GM12864 (cell line): Measurements from ENCODE around the gene RLBP1.

ENCODE experiments used
- DNase-seq: peaks from one replicate; pipeline ENCODE4 v3.0.0-alpha.2; 2011; ENCODE audit warnings: low read depth
- H3K4me3 ChIP-seq: 2 replicates; pipeline ENCODE4 v1.5.1; 2011; ENCODE audit warnings: mild to moderate bottlenecking, low read depth, low read length, control low read depth
- TF ChIP-seq, protein P1 (sequence below): IDR thresholded peaks from 2 replicates; pipeline ENCODE4 v1.5.1; 2011; ENCODE audit warnings: low read depth, mild to moderate bottlenecking, moderate library complexity, low read length, control low read depth, inconsistent platforms; ENCODE audit errors: missing control alignments

The RLBP1 gene

DNA sequence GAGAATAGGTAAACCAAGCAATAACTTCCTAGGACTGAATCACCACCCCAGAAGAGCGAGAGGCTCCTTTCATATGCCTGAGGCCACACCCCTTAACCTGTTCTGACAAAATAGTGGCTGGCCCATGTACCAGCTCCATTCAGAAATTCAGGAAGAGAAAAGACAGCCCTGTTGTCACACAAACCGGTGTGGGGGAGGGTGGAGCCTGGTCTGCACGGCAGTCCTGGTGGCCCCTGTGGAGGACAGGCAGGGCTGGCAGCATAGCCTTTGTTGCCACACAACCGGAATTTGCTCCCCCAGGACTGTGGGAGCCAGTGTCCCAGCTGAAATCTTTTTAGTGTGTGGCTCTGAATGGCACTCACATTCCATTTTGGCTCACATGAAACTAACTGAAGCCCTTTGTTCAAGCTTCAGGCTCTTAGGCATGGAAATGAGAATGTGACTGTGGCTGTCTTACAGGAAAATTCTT lies 23.8 kb downstream of the RLBP1 start:
- TF ChIP-seq, protein P1, sequence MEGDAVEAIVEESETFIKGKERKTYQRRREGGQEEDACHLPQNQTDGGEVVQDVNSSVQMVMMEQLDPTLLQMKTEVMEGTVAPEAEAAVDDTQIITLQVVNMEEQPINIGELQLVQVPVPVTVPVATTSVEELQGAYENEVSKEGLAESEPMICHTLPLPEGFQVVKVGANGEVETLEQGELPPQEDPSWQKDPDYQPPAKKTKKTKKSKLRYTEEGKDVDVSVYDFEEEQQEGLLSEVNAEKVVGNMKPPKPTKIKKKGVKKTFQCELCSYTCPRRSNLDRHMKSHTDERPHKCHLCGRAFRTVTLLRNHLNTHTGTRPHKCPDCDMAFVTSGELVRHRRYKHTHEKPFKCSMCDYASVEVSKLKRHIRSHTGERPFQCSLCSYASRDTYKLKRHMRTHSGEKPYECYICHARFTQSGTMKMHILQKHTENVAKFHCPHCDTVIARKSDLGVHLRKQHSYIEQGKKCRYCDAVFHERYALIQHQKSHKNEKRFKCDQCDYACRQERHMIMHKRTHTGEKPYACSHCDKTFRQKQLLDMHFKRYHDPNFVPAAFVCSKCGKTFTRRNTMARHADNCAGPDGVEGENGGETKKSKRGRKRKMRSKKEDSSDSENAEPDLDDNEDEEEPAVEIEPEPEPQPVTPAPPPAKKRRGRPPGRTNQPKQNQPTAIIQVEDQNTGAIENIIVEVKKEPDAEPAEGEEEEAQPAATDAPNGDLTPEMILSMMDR = no peak
- H3K4me3 ChIP-seq = no peak overlapping the region
- no peak for DNase-seq

DNA sequence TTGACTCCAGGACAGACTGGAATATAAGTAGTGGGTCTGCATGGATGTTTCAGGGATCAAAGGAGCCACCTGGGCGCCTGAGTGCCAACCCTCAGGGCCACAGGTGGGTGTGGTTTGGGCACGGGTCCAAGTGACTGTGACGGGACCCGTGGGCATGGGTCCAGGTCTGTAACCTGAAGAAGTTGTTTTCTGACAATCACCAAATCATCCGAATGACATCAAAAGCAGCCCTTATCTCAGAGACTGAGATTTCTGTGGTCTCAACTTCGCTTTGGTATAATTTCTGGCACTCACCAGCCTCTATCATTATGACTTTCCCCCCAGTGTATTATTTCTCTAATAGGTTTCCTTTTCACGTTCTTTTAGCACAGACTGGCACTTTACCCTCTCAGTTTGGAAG lies 24.4 kb downstream of the RLBP1 start:
- no peak overlapping the region for H3K4me3 ChIP-seq
- no peak for DNase-seq
- TF ChIP-seq, protein P1 = no peak

DNA sequence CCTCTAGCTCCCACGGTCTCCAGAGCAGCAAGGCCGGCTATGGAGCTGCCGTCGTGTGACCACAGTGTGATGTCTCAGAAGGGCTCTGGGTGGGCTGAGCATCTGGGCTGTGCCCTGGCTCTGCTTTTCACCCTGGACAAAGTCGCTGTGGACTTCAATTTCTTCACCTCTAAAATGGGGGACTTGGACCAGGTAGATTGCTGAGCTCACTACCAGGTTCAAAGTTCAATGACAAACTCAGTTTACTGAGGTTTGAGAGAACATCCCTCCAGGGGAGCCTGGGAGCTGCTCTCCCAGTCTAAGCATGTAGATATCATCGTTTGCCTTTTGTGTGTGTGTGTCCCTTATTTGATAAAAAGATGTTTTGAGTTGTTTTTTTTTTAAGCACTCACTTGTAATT lies 25.1 kb downstream of the RLBP1 start:
- no peak for DNase-seq
- no peak overlapping the region for H3K4me3 ChIP-seq
- TF ChIP-seq, protein P1 = no peak

DNA sequence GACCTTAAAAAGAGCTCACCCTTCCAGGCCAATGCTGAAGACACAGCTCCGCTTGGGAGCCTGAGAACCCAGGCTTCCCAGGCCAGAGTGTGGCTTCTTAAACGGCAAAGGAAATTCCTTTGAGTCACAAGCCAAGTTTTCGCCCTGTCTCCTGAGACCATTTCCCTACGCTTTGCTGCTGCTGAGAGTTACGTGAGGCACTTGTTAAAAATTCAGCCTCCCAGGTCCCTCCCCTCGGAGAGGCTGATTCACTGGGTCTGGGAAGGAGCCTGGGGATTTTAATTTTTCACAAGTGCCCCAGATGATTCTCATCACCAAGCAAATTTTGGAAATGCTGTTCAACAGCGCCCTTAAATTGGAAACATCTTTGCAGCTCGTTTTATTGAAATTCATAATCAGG lies 25.5 kb downstream of the RLBP1 start:
- H3K4me3 ChIP-seq = no peak overlapping the region
- DNase-seq = no peak
- TF ChIP-seq, protein P1 = no peak

DNA sequence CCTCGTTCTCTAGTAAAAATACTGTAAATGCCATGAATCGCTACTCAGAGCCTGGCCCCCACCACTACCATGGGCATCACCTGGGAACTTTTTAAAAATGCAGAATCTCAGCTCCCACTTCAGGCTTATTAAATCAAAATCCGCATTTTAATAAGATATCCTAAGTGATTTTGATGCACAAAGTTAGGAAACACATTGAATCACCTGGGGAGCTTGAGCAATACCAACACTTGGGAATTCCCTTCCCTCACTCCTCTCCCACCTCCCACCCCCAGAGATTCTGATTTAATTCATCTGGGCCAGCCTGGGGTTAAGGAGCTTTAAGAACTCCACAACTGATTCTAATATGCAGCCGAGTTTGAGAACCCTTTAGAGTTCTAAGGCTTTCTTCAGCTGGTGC lies 26.8 kb downstream of the RLBP1 start:
- TF ChIP-seq, protein P1 = no peak
- no peak for DNase-seq
- no peak overlapping the region for H3K4me3 ChIP-seq

DNA sequence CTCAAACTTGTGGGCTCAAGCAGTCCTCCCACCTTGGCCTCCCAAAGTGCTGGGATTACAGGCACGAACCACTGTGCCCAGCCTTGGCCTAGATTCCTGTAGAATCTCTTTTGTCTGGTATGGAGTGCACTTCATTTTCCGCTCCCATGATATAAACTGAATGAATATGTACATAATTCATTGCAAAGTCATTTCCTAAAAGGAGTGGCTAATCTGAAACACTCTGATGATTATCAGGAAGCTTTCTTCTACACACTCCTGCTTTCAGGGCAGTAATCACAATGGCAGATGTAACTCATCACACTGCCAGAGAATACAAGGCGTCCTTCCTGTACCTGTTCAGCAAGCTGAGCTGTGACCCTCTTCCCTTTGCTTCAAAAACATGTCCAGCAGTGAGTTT lies 28.6 kb downstream of the RLBP1 start:
- no peak for DNase-seq
- H3K4me3 ChIP-seq = no peak overlapping the region
- TF ChIP-seq, protein P1 = no peak

DNA sequence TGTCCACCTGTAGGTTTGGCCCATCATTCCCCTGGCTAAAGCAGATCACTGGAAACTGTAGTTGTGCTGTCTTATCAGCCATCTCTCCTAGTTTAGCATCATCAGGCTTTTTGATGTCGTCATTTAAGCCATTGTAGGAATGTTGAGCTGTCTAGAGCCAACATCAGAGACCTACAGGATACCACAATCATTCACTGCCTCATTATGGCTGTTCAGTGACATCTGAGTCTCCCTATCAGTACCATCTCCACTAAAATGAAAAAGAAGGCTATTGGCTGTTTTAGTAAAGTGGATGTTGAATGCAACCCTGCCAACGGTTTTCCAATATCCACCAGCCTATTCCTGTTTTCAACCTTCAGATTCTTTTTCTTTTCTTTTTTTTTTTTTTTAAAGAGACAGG lies 29.2 kb downstream of the RLBP1 start:
- H3K4me3 ChIP-seq = no peak overlapping the region
- DNase-seq = no peak
- TF ChIP-seq, protein P1 = no peak
